ENCODE measurements around the gene VWA1. TPM values are rescaled to one million over a fixed set of nuclear protein-coding genes. Genes with fewer than 3 reads are reported as not detected.

VWA1 gene
- total RNA-seq, 1 experiment from 2014 or later, result 35.5 TPM

DNA sequence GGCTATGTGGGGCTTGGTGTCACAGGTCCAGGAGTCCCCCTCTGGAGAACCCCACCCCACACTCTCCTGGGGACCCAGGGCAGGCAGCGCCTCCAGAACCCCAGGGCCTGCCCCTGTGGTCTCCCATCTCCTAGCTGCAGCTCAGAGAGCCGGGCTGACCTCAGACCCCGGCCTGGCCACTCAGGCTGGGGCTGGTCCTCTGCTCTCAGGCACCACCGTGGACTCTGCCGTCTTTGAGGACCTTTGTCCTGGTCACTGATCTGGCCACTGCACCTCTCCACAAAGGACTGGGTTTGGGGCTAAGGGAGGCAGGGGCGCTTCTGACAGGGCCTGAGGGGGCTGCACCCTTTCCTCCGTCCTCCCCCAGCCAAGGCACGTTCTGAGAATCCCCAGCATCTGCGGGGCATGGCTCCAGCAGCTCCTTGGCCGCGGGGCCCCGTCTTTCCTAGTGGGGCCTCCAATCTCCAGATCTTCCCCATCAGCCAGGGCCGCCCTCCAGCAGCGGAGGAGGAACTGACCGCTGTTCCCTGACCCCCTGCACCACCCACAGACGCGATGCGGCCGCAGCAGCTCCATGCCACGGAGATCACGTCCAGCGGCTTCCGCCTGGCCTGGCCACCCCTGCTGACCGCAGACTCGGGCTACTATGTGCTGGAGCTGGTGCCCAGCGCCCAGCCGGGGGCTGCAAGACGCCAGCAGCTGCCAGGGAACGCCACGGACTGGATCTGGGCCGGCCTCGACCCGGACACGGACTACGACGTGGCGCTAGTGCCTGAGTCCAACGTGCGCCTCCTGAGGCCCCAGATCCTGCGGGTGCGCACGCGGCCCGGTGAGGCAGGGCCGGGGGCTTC, 3.3 kb downstream of the VWA1 start:
- no peak for ATAC-seq
- POLR2A ChIA-PET, result no interaction called here
- H3K4me3 Mint-ChIP-seq, result no peak overlapping the region
- H3K9me3 Mint-ChIP-seq, result no peaks in the 10 kb centered on the region
- H3K4me1 Mint-ChIP-seq, result peaks cover 10% of the 10 kb centered on the region
- CTCF ChIA-PET, result interaction anchor here (1.5 kb wide), 1 partner anchor 36 kb away, joined by 5 read pairs; no protein-coding TSS in a partner anchor
- peaks cover 6% of the 10 kb centered on the region for H3K27me3 Mint-ChIP-seq (ENCODE audit: low read depth)
- TF ChIP-seq, protein P1, sequence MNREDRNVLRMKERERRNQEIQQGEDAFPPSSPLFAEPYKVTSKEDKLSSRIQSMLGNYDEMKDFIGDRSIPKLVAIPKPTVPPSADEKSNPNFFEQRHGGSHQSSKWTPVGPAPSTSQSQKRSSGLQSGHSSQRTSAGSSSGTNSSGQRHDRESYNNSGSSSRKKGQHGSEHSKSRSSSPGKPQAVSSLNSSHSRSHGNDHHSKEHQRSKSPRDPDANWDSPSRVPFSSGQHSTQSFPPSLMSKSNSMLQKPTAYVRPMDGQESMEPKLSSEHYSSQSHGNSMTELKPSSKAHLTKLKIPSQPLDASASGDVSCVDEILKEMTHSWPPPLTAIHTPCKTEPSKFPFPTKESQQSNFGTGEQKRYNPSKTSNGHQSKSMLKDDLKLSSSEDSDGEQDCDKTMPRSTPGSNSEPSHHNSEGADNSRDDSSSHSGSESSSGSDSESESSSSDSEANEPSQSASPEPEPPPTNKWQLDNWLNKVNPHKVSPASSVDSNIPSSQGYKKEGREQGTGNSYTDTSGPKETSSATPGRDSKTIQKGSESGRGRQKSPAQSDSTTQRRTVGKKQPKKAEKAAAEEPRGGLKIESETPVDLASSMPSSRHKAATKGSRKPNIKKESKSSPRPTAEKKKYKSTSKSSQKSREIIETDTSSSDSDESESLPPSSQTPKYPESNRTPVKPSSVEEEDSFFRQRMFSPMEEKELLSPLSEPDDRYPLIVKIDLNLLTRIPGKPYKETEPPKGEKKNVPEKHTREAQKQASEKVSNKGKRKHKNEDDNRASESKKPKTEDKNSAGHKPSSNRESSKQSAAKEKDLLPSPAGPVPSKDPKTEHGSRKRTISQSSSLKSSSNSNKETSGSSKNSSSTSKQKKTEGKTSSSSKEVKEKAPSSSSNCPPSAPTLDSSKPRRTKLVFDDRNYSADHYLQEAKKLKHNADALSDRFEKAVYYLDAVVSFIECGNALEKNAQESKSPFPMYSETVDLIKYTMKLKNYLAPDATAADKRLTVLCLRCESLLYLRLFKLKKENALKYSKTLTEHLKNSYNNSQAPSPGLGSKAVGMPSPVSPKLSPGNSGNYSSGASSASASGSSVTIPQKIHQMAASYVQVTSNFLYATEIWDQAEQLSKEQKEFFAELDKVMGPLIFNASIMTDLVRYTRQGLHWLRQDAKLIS (CRISPR knock-in tag; IDR thresholded peaks at IDR 0.05; ENCODE audit: borderline replicate concordance), result no peak
- TF ChIP-seq, protein P2, sequence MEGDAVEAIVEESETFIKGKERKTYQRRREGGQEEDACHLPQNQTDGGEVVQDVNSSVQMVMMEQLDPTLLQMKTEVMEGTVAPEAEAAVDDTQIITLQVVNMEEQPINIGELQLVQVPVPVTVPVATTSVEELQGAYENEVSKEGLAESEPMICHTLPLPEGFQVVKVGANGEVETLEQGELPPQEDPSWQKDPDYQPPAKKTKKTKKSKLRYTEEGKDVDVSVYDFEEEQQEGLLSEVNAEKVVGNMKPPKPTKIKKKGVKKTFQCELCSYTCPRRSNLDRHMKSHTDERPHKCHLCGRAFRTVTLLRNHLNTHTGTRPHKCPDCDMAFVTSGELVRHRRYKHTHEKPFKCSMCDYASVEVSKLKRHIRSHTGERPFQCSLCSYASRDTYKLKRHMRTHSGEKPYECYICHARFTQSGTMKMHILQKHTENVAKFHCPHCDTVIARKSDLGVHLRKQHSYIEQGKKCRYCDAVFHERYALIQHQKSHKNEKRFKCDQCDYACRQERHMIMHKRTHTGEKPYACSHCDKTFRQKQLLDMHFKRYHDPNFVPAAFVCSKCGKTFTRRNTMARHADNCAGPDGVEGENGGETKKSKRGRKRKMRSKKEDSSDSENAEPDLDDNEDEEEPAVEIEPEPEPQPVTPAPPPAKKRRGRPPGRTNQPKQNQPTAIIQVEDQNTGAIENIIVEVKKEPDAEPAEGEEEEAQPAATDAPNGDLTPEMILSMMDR (IDR thresholded peaks at IDR 0.05), result no peak
- TF ChIP-seq NFATC4 (CRISPR knock-in tag; IDR thresholded peaks at IDR 0.05), result no peak
- no peak for TF ChIP-seq ELF4 (CRISPR knock-in tag; IDR thresholded peaks at IDR 0.05; ENCODE audit: low read depth)
- TF ChIP-seq TEAD1 (CRISPR knock-in tag; IDR thresholded peaks at IDR 0.05), result no peak
- no peaks in the 10 kb centered on the region for H3K36me3 Mint-ChIP-seq
- DNase-seq (ENCODE audit: low spot score), result no peak
- H3K27ac Mint-ChIP-seq, result no peak overlapping the region

DNA sequence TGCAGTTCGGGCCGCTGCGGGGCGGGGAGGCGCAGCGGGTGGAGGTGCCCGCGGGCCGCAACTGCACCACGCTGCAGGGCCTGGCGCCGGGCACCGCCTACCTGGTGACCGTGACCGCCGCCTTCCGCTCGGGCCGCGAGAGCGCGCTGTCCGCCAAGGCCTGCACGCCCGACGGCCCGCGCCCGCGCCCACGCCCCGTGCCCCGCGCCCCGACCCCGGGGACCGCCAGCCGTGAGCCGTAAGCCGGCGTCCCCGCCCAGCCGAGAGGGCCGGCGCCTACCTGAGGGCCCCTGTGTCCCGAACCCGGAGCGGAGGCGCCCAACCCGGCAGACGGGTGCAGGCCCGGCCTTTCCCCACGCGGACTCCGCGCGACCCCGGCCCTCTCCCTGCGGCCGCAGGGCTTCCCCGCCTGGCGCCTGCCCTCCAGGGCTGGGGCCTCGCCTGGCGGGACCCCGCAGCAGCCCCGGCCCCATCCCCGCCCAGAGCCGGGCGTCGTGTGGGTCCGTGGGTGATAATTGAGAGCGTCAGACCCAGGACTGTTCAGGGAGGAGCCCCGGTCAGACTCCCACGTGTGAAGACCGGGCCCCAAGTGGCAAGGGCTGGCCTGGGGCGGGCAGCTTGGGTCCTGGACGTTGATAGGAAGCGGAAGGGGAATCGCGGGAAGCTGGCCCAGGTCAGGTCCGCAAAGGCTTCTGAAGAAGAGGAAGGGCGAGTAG, 4.2 kb downstream of the VWA1 start:
- ATAC-seq (no peak), DNase-seq (ENCODE audit: low spot score) (no peak)
- Mint-ChIP-seq H3K4me3 (no peak overlapping the region), H3K27me3 (ENCODE audit: low read depth) (peaks cover 6% of the 10 kb centered on the region), H3K36me3 (no peaks in the 10 kb centered on the region), H3K9me3 (no peaks in the 10 kb centered on the region), H3K4me1 (peaks cover 10% of the 10 kb centered on the region), H3K27ac (no peak overlapping the region)
- ChIA-PET CTCF (interaction anchor here (1.3 kb wide), 1 partner anchor 32 kb away, joined by 6 read pairs; the partner anchor contains the start of gene MRPL20), POLR2A (no interaction called here)
- TF ChIP-seq, protein P3, sequence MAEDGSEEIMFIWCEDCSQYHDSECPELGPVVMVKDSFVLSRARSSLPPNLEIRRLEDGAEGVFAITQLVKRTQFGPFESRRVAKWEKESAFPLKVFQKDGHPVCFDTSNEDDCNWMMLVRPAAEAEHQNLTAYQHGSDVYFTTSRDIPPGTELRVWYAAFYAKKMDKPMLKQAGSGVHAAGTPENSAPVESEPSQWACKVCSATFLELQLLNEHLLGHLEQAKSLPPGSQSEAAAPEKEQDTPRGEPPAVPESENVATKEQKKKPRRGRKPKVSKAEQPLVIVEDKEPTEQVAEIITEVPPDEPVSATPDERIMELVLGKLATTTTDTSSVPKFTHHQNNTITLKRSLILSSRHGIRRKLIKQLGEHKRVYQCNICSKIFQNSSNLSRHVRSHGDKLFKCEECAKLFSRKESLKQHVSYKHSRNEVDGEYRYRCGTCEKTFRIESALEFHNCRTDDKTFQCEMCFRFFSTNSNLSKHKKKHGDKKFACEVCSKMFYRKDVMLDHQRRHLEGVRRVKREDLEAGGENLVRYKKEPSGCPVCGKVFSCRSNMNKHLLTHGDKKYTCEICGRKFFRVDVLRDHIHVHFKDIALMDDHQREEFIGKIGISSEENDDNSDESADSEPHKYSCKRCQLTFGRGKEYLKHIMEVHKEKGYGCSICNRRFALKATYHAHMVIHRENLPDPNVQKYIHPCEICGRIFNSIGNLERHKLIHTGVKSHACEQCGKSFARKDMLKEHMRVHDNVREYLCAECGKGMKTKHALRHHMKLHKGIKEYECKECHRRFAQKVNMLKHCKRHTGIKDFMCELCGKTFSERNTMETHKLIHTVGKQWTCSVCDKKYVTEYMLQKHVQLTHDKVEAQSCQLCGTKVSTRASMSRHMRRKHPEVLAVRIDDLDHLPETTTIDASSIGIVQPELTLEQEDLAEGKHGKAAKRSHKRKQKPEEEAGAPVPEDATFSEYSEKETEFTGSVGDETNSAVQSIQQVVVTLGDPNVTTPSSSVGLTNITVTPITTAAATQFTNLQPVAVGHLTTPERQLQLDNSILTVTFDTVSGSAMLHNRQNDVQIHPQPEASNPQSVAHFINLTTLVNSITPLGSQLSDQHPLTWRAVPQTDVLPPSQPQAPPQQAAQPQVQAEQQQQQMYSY (CRISPR knock-in tag; IDR thresholded peaks at IDR 0.05), result no peak
- no peak for TF ChIP-seq JUN (CRISPR knock-in tag; IDR thresholded peaks at IDR 0.05)
- TF ChIP-seq ATF1 (CRISPR knock-in tag; IDR thresholded peaks at IDR 0.05), result no peak
- TF ChIP-seq, protein P4, sequence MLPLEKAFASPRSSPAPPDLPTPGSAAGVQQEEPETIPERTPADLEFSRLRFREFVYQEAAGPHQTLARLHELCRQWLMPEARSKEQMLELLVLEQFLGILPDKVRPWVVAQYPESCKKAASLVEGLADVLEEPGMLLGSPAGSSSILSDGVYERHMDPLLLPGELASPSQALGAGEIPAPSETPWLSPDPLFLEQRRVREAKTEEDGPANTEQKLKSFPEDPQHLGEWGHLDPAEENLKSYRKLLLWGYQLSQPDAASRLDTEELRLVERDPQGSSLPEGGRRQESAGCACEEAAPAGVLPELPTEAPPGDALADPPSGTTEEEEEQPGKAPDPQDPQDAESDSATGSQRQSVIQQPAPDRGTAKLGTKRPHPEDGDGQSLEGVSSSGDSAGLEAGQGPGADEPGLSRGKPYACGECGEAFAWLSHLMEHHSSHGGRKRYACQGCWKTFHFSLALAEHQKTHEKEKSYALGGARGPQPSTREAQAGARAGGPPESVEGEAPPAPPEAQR (CRISPR knock-in tag; IDR thresholded peaks at IDR 0.05), result no peak
- TF ChIP-seq E2F4 (CRISPR knock-in tag; IDR thresholded peaks at IDR 0.05; ENCODE audit: borderline replicate concordance, low read depth), result no peak
- no peak for TF ChIP-seq EMX1 (CRISPR knock-in tag; IDR thresholded peaks at IDR 0.05)
- TF ChIP-seq, protein P1 (CRISPR knock-in tag; IDR thresholded peaks at IDR 0.05; ENCODE audit: borderline replicate concordance), result no peak
- TF ChIP-seq NFYB (CRISPR knock-in tag; conservative IDR thresholded peaks at IDR 0.05; ENCODE audit: low read depth), result no peak
- TF ChIP-seq, protein P5, sequence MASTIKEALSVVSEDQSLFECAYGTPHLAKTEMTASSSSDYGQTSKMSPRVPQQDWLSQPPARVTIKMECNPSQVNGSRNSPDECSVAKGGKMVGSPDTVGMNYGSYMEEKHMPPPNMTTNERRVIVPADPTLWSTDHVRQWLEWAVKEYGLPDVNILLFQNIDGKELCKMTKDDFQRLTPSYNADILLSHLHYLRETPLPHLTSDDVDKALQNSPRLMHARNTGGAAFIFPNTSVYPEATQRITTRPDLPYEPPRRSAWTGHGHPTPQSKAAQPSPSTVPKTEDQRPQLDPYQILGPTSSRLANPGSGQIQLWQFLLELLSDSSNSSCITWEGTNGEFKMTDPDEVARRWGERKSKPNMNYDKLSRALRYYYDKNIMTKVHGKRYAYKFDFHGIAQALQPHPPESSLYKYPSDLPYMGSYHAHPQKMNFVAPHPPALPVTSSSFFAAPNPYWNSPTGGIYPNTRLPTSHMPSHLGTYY (CRISPR knock-in tag; IDR thresholded peaks at IDR 0.05), result no peak
